MCF 10A (cell line): ENCODE data around the gene SYNGR2. TPM values are rescaled to one million over a fixed set of nuclear protein-coding genes. Genes with fewer than 3 reads are reported as not detected.

Source experiments
- BruUV-seq: library from RNA; stranded (reverse); fragments of 400-500 nt; replicated peaks from 2 replicates; lab custom pipeline; 2021; lab: Mats Ljungman, UMichigan
- CTCF ChIA-PET: fragments of 300-600 bp; sonication (Branson Sonifier 250); formaldehyde crosslinking; extraction: SDS; loops from one replicate; lab custom pipeline; 2021; ENCODE audit warnings: antibody characterized with exemption, inconsistent platforms; lab: Yijun Ruan, JAX
- POLR2A ChIA-PET: fragments of 300-600, 350-650 bp; sonication (Branson Sonifier 250); formaldehyde crosslinking; extraction: SDS; loops from one replicate; lab custom pipeline; 2020; ENCODE audit warnings: antibody characterized with exemption, inconsistent platforms; lab: Yijun Ruan, JAX
- DNase-seq: peaks from one replicate; pipeline ENCODE4 v3.0.0-alpha.2; 2018; ENCODE audit not compliant: unreplicated experiment
- H3K27ac Mint-ChIP-seq: one replicate; pipeline ENCODE4 v1.8.0; 2022; ENCODE audit warnings: mild to moderate bottlenecking, low read depth, mixed read lengths; ENCODE audit not compliant: unreplicated experiment
- H3K27me3 Mint-ChIP-seq: one replicate; pipeline ENCODE4 v1.8.0; 2022; ENCODE audit warnings: mixed read lengths; ENCODE audit not compliant: insufficient read depth, unreplicated experiment
- H3K36me3 Mint-ChIP-seq: one replicate; pipeline ENCODE4 v1.8.0; 2022; ENCODE audit warnings: mild to moderate bottlenecking, moderate library complexity, mixed read lengths; ENCODE audit not compliant: insufficient read depth, unreplicated experiment
- H3K4me1 Mint-ChIP-seq: one replicate; pipeline ENCODE4 v1.8.0; 2022; ENCODE audit warnings: mixed read lengths; ENCODE audit not compliant: insufficient read depth, unreplicated experiment
- H3K4me3 Mint-ChIP-seq: one replicate; pipeline ENCODE4 v1.8.0; 2022; ENCODE audit warnings: mild to moderate bottlenecking, moderate library complexity, mixed read lengths; ENCODE audit not compliant: unreplicated experiment
- H3K9me3 Mint-ChIP-seq: one replicate; pipeline ENCODE4 v1.8.0; 2022; ENCODE audit warnings: mixed read lengths; ENCODE audit not compliant: unreplicated experiment
- intact Hi-C: fragments of 100-400 bp; cut with micrococcal nuclease; formaldehyde crosslinking; loops from 2 replicates; pipeline ENCODE4 v1.14.1; 2022
- total RNA-seq: library from RNA; stranded (reverse); gene quantifications from 2 replicates; pipeline ENCODE4 v1.2.3, GENCODE V29; 2022
- TF ChIP-seq, protein P1 (sequence below): fragments of 200-600 bp; IDR thresholded peaks from one replicate; pipeline ENCODE4 v1.8.0; 2022; ENCODE audit warnings: antibody characterized with exemption, mild to moderate bottlenecking; ENCODE audit not compliant: unreplicated experiment

The SYNGR2 gene
- total RNA-seq, 1 experiment from 2014 or later, result 52.2 TPM

- no peaks in the 10 kb centered on the region for H3K27me3 Mint-ChIP-seq
- ChIA-PET CTCF (interaction anchor here (1.1 kb wide), 1 partner anchor 67 kb away, joined by 3 read pairs; no protein-coding TSS in a partner anchor), POLR2A (no interaction called here)
- no peaks in the 10 kb centered on the region for H3K9me3 Mint-ChIP-seq
- BruUV-seq, result no TSS peak
- no peak overlapping the region for H3K4me3 Mint-ChIP-seq
- TF ChIP-seq, protein P1, sequence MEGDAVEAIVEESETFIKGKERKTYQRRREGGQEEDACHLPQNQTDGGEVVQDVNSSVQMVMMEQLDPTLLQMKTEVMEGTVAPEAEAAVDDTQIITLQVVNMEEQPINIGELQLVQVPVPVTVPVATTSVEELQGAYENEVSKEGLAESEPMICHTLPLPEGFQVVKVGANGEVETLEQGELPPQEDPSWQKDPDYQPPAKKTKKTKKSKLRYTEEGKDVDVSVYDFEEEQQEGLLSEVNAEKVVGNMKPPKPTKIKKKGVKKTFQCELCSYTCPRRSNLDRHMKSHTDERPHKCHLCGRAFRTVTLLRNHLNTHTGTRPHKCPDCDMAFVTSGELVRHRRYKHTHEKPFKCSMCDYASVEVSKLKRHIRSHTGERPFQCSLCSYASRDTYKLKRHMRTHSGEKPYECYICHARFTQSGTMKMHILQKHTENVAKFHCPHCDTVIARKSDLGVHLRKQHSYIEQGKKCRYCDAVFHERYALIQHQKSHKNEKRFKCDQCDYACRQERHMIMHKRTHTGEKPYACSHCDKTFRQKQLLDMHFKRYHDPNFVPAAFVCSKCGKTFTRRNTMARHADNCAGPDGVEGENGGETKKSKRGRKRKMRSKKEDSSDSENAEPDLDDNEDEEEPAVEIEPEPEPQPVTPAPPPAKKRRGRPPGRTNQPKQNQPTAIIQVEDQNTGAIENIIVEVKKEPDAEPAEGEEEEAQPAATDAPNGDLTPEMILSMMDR, result no peak
- peaks cover 10% of the 10 kb centered on the region for H3K4me1 Mint-ChIP-seq
- H3K36me3 Mint-ChIP-seq, result peaks cover 17% of the 10 kb centered on the region
- intact Hi-C loops, result no loop called here
- H3K27ac Mint-ChIP-seq, result no peak overlapping the region
- no peak for DNase-seq
These were observed 11.7 kb downstream of the SYNGR2 start for GRCh38 chr17:78180083-78180482.

GRCh38 chr17:78180508-78180907, 12.1 kb downstream of the SYNGR2 start:
- no TSS peak for BruUV-seq
- peaks cover 12% of the 10 kb centered on the region for H3K4me1 Mint-ChIP-seq
- H3K9me3 Mint-ChIP-seq, result no peaks in the 10 kb centered on the region
- H3K27me3 Mint-ChIP-seq, result no peaks in the 10 kb centered on the region
- H3K36me3 Mint-ChIP-seq, result peaks cover 13% of the 10 kb centered on the region
- ChIA-PET POLR2A (no interaction called here), CTCF (interaction anchor here (0.5 to 0.7 kb wide), 2 partner anchors 10 to 14 kb away, joined by 3 read pairs; no protein-coding TSS in a partner anchor)
- DNase-seq, result no peak
- H3K4me3 Mint-ChIP-seq, result no peak overlapping the region
- intact Hi-C loops, result no loop called here
- H3K27ac Mint-ChIP-seq, result no peak overlapping the region
- TF ChIP-seq, protein P1, result no peak

- H3K27me3 Mint-ChIP-seq, result no peaks in the 10 kb centered on the region
- intact Hi-C loops, result no loop called here
These were observed 14.1 kb downstream of the SYNGR2 start for GRCh38 chr17:78182504-78182903.

GRCh38 chr17:78183916-78184315, 15.5 kb downstream of the SYNGR2 start:
- intact Hi-C loops, result no loop called here

More at GRCh38 chr17:78182504-78182903, 14.1 kb downstream of the SYNGR2 start:
- Mint-ChIP-seq H3K9me3 (no peaks in the 10 kb centered on the region), H3K27ac (no peak overlapping the region), H3K4me3 (no peak overlapping the region), H3K4me1 (peaks cover 18% of the 10 kb centered on the region), H3K36me3 (peaks cover 16% of the 10 kb centered on the region)
- no TSS peak for BruUV-seq
- POLR2A ChIA-PET, result interaction anchor here (0.6 kb wide), 1 partner anchor 33 kb away, joined by 4 read pairs; no protein-coding TSS in a partner anchor
- CTCF ChIA-PET, result interaction anchor here (0.6 to 1.4 kb wide), 4 partner anchors 33 to 127 kb away, joined by 3 to 10 read pairs (median 4); no protein-coding TSS in a partner anchor
- DNase-seq, result no peak
- TF ChIP-seq, protein P1, result no peak

More at GRCh38 chr17:78183916-78184315, 15.5 kb downstream of the SYNGR2 start:
- TF ChIP-seq, protein P1, result no peak
- Mint-ChIP-seq H3K36me3 (peaks cover 16% of the 10 kb centered on the region), H3K27ac (no peak overlapping the region), H3K9me3 (no peaks in the 10 kb centered on the region), H3K4me3 (no peak overlapping the region), H3K27me3 (no peaks in the 10 kb centered on the region), H3K4me1 (peaks cover 18% of the 10 kb centered on the region)
- no TSS peak for BruUV-seq
- CTCF ChIA-PET, result interaction anchor here (1.0 to 1.4 kb wide), 2 partner anchors 72 to 166 kb away, joined by 3 to 10 read pairs; no protein-coding TSS in a partner anchor
- DNase-seq, result no peak
- POLR2A ChIA-PET, result no interaction called here
